ENCODE measurements around the gene SMAP1. TPM values are rescaled to one million over a fixed set of nuclear protein-coding genes. Genes with fewer than 3 reads are reported as not detected.

Gene SMAP1
- total RNA-seq, 1 donor from 2014 or later: 17.8 TPM

DNA sequence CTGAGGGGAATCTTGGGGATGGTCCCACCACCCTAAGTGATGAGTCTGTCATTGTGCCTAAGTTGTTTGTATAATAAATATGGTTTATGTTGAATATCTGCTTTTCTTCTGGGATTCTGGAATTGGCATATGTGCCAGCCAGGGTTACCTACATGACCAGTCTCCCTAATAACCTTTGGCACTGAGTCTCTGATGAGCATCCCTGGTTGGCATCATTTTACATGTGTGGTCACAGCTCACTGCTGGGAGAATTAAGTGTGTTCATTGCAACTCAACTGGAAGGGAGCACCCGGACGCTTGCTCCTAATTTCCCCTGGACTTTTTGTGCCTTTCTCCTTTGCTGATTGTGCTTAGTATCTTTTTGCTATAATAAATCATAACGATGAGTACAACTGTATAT is 8.1 kb downstream of the SMAP1 start:
- intact Hi-C loops (cut with DNase I): no loop called here
- ATAC-seq (no peak), DNase-seq (ENCODE audit: low spot score) (no peak)

DNA sequence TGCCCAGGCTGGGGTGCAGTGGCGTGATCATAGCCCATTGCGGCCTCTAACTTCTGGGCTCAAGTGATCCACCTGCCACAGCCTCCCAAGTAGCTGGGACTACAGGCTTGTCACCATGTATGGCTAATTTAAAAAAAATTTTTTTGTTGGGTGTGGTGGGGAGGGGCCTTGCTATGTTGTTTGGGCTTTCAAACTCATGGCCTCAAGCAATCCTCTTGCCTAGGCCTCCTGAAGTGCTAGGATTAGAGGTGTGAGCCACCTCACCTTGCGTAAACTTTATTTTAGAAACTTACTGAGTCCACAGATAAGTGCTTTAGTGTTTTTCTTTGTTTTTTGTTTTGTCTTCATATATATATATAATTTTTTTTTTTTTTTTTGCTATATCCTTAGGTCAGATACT is 9.1 kb downstream of the SMAP1 start:
- DNase-seq (ENCODE audit: low spot score): no peak
- no peak for ATAC-seq
- intact Hi-C loops (cut with DNase I): no loop called here

DNA sequence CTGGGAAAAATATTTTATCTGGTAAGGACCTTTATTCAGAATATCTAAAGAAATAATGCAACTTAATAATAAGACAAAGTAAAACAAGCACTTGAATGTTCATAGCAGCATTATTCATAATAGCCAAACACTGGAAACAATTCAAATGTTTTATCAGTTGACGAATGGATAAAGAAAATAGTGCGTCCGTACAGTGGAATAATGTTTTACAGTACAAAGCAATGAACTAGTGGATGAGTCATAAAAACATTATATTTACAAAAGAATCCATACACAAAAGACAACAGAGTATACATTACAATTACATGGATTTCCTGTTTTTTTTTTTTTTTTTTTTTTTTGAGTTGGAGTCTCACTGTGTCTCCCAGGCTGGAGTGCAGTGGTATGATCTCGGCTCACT is 12.7 kb downstream of the SMAP1 start:
- ATAC-seq: no peak
- intact Hi-C loops (cut with DNase I): loop anchor here (10.0 kb wide), 1 partner anchor 136 kb away; no protein-coding TSS in a partner anchor

DNA sequence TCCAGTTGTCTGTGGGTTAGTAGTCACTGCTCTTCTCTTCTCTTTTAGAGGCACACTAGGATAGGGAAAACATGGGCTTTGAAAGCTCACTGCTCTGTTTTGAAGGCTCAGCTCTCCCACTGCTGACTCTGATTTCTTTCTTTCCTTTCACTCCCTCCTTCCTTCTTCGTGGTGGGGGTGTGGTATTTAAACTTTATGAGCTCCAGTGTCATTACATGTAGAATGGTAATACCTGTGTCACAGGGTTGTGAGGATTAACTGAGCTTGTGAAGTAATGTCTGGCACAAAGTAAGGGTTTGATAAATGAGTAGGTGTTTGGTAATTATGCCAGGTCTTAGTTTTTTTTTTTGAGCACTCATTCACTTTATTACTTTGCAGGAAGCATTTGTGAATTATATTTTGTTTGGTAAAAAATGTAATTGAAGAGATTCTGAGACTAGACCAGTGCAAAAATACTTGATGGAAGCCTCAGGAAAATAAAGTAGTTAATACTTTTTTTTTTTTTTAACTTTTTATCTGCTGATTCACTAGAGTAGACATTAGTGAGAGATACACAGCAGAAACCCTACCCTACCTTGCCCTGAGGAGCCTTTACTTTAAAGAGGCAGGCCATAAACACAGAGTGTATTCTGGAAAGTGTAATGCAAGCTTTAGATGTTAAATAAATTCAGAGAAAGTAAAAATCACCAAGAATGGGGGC is 17.3 kb downstream of the SMAP1 start:
- ATAC-seq (no peak), DNase-seq (ENCODE audit: low spot score) (no peak)
- intact Hi-C loops (cut with DNase I): loop anchor here (10.0 kb wide), 1 partner anchor 140 kb away; no protein-coding TSS in a partner anchor

More for the DNA sequence above, 12.7 kb downstream of the SMAP1 start:
- no peak for DNase-seq (ENCODE audit: low spot score)

DNA sequence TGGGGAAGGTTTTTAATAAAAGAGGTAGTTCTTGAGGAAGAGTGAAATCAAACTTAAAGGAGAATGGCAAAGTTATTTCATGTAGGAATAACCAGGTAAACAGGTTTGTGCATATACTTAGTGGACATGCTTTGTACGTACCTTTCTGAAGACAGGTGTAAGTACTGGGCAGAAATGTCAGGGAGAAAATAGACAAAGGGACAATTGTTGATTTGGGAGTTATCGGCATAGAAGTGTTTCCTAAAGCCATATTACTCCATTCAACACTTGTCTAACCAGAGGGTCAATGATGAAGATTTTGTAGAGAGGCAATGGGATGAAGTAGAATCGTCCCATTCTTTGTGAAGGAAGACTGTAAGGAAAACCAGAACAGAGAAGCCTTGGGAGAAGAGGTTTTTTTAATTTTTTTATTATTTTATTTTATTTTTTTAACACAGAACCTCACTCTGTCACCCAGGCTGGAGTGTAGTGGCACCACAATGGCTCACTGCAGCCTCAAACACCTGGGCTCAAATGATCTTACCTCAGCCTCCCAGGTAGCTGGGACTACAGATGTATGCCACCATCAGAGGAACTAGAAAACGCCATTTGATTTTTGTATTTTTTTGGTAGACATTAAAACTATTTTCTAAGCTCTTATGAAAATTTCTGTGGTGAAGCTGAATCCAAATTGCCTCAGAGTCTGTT is 18.0 kb downstream of the SMAP1 start:
- no peak for DNase-seq (ENCODE audit: low spot score)
- intact Hi-C loops (cut with DNase I): loop anchor here (10.0 kb wide), 1 partner anchor 141 kb away; no protein-coding TSS in a partner anchor

DNA sequence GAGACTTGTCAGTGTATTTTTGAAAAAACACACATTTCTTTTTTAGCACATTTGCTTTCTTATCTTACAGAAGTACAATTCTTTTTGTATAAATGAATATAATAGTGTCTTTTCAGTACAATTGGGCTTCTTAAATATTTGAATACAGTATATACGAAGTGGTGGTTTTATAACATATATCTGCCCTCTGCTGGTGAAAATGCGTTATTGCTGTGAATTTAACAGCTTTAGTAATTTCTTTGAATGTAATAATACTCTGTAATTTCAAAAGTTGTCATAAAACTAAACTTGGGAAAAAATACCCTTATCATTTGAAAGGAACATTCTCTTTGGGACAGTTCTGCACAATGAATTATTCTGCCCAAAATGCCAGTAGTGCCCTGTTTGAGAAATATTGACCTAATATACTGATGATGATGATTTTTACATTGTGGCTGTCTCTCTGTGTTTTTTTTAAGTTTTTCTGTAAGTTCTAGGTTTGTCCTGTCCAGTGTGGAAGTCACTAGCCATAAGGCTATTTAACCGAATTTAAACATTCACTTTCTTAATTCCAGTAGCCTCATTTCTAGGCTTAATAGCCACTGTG is 19.0 kb downstream of the SMAP1 start:
- DNase-seq (ENCODE audit: low spot score) (no peak), ATAC-seq (peak; percentile 53)
- intact Hi-C loops (cut with DNase I): loop anchor here (10.0 kb wide), 1 partner anchor 142 kb away; no protein-coding TSS in a partner anchor

More for the DNA sequence above, 18.0 kb downstream of the SMAP1 start:
- no peak for ATAC-seq

DNA sequence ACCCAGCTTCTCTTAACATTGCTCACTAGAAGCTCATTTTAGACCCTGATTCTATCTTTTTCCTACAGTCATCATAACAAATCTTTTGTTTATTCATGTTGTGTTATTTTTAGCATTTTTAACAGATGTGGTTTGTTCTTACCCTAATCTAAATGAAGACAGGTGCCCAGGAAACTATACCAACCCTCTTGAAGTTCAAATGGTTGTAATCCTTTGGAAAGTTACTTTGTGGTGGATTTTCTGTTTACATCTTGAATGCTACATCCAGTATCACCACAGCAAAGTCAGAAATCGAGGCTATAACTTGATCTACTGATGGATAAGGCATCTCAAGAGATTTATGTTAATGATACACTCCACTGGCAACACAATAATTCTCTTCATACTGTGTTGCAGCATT is 26.2 kb downstream of the SMAP1 start:
- ATAC-seq (no peak), DNase-seq (ENCODE audit: low spot score) (no peak)
- intact Hi-C loops (cut with DNase I): no loop called here

DNA sequence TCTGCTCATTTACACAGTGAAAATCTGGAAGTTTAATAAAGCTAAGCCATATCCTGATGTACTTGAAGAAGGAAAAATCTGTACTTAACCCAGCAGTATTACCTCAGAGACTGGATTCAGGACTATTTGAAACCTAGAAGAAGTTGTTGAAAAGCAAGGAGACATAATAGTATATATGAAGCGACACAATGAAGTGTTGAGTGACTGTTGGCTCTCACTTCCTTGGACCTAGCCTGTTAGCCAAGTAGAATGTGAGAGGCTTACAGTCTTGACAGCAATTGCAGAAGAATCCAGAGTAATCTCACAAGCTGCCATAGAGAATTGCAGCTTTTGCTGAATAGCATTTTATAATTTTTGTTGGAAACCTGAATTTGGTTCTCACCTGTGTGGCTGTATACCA is 26.7 kb downstream of the SMAP1 start:
- DNase-seq (ENCODE audit: low spot score) (no peak), ATAC-seq (no peak)
- intact Hi-C loops (cut with DNase I): no loop called here

DNA sequence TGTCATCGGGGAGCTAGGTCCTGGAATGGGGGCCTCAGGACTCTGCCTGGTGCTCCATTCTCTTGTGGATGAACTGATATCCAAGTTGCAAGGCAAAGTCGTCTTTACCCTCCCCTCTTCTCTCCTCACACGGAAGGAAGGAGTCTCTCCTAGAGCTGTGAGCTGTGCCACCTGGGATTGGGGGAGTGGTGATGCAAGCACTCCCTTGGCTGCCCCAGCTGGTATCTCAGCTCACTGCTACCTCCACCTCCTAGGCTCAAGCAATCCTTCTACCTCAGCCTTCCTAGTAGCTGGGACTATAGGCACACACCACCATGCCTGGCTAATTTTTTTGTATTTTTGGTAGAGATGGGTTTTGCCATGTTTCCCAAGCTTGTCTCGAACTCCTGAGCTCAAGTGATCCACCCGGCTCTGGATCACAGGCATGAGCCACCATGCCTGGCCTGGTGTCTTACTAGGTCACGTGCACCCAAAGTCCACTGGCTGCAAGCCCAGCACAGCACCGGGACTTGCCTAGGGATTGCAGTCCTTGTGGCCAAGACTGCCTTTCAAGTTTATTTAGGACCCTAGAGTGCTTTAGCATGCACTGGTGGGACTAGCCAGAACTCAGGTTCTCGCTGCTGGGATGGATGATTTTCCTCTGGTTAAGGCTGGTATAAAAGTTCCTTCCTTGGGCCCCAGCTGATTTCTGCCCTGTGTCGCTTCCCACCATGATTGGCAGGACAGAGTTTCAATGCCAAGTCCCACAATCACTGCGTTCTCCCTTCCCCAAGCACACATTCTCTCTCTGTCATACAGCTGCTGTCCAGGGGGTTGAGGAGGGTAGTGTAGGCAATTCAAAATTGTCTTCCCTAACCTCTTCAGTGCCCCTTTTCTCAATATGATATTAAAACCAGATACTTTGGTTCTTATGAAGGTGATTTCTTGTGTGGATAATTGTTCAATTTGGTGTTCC is 33.5 kb downstream of the SMAP1 start:
- intact Hi-C loops (cut with DNase I): loop anchor here (10.0 kb wide), 1 partner anchor 996 kb away; no protein-coding TSS in a partner anchor
- ATAC-seq (peak; percentile 17), DNase-seq (ENCODE audit: low spot score) (no peak)

DNA sequence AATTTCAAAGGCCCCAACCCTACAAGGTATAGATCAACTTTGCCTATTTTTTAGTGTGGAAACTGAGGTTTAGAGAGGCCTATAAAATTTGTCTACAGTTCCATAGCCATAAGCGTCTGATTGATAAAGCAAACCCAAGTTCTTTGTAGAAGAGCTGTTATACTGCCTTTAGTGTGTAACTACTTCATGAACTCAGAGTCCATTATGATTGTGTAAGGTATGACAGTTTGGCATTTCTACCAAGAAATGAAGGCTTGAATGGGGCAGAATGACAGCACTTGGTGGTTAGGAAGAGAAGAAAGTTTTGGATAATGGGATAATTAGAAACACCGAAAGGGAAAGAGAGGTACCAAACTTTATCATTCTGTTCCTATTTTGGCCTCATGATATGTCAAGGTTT is 38.1 kb downstream of the SMAP1 start:
- intact Hi-C loops (cut with DNase I): loop anchor here (10.0 kb wide), 1 partner anchor 1001 kb away; no protein-coding TSS in a partner anchor
- ATAC-seq (no peak), DNase-seq (ENCODE audit: low spot score) (no peak)

DNA sequence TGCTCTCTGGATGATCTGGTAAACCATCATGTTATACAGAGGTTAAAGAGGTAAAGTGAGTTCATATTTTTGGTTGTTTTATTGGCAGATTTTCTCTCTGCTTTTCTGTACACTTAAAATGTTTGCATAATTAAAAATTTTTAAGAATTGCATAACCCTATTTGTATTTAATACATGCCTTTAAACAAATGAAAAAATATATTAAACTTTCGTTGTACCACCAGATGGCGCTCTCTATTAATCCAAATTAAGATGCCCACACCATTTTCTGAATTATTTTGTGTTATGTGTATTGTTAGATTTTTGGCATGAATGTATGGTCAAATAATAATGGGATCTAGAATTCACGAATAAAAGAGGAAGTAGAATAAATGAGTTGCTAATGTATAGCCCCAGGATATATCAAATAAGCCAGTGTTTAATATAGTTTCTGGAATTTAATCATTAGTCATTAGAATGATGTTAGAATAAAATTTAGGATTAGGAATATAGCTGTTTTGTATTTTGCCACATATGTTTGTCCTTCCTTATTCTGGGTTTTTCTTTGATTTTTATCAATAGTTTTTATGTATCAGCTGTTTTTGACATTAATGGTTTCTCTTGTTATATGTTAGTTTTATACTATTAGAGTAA is 38.9 kb downstream of the SMAP1 start:
- intact Hi-C loops (cut with DNase I): loop anchor here (10.0 kb wide), 1 partner anchor 1002 kb away; no protein-coding TSS in a partner anchor
- ATAC-seq: no peak
- DNase-seq (ENCODE audit: low spot score): no peak

DNA sequence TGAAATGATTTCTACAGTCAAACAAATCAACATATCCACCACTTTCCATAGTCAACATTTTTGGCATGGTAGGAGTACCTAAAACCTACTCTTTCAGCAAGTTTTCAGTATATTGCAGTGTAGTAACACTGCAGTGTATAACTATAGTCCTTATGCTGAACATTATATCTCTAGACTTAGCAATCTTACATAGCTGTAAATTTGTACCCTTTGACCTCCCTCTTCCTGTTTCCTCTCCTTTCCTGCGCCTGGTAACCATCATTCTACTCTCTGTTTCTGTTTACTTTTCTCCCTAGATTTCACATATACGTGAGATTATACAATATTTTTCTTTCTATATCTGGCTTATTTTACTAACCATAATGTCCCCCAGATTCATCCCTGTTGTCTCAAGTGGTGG is 40.2 kb downstream of the SMAP1 start:
- ATAC-seq: no peak
- intact Hi-C loops (cut with DNase I): loop anchor here (10.0 kb wide), 1 partner anchor 1003 kb away; no protein-coding TSS in a partner anchor

DNA sequence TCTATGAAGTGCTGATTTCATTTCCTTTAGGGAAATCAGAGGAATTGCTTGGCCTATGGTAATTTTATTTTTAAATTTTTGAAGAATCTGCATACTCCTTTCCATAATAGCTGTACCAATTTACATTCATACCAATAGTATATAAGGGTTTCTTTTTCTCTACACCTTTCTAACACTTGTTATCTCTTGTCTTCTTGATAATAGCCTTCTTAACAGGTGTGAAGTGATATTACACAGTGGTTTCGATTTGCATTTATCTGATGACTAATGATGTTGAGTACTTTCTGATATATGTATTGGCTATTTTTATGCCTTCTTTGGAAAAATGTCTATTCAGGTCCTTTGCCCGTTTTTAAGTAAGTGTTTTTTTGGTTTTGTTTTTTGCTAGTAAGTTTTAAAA is 40.8 kb downstream of the SMAP1 start:
- ATAC-seq: no peak
- DNase-seq (ENCODE audit: low spot score): no peak
- intact Hi-C loops (cut with DNase I): loop anchor here (10.0 kb wide), 1 partner anchor 1004 kb away; no protein-coding TSS in a partner anchor

More for the DNA sequence above, 40.2 kb downstream of the SMAP1 start:
- DNase-seq (ENCODE audit: low spot score): no peak

DNA sequence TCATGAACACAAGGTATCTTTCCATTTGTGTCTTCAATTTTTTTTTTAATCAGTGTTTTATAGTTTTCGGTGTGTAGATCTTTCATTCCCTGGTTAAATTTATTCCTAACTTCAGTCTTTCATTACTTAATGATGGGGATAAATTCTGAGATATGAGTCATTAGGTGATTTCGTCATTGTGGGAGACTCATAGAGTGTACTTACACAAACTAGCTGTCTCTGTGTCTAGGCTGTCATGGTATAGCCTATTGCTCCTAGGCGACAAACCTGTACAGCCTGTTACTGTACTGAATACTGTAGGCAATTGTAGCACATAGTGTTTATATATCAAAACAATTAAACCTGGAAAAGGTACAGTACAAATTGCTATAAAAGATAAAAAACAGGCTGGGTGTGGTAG is 42.1 kb downstream of the SMAP1 start:
- ATAC-seq: no peak
- intact Hi-C loops (cut with DNase I): loop anchor here (5.0 to 10.0 kb wide), 2 partner anchors 172 to 1005 kb away; no protein-coding TSS in a partner anchor
- DNase-seq (ENCODE audit: low spot score): no peak

DNA sequence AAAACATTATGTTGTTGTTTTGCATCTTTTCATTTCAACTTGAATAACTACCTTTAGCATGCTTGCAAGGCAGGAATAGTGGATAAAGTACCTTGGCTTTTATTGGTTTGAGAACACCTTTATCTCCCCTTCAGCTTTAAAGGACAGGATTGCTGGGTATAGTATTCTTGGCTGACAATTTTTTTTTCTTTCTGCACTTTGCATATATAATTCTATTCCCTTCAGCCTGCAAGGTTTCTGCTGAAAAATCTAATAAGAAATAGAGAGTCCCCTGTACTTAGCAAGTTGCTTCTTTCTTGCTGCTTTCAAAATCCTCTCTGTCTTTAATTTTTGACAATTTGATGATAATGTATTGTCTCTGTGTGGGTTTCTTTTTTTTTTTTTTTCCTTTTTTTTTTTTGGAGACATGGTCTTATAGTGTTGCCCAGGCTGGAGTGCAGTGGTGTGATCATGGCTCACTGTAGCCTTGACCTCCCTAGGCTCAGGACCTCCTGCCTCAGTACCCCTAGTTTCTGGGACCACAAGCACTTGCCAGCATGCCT is 47.1 kb downstream of the SMAP1 start:
- ATAC-seq (no peak), DNase-seq (ENCODE audit: low spot score) (no peak)
- intact Hi-C loops (cut with DNase I): loop anchor here (5.0 kb wide), 1 partner anchor 168 kb away; no protein-coding TSS in a partner anchor

DNA sequence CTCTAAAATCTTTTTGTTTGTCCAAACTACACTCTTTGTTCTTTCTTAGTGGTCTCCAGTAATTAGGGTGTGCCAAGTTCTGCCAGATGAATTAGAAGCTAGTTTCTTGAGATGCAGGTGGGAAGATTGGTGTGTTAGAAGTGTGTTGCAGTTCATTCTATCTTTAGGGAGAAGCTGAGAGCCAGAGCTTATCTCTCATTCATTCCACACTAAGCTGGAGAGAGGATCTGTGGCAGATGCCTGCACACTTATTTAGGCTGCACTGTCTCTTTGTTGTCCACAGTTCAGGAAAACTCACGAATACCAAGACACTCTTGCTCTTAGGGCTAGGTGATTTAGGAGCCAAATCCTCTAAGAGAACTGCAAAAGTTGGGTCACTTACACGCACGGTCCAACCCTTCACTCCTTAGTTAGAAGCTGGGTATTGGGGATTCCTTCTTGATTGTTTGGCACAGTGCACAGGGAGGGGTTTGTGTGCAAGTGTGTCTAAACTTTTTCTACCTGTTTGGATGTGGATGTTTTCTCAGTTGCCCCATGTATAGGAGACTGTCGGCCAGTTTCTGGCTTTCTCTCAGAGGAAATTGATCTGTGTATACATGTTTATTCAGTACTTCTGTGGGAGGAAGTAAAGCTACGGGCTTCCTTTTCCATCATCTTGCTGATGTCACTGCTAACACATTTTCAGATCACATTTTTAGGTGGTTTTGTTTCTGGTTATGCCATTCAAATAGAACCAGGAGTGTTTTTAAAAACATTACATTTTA is 49.5 kb downstream of the SMAP1 start:
- intact Hi-C loops (cut with DNase I): no loop called here
- no peak for ATAC-seq

DNA sequence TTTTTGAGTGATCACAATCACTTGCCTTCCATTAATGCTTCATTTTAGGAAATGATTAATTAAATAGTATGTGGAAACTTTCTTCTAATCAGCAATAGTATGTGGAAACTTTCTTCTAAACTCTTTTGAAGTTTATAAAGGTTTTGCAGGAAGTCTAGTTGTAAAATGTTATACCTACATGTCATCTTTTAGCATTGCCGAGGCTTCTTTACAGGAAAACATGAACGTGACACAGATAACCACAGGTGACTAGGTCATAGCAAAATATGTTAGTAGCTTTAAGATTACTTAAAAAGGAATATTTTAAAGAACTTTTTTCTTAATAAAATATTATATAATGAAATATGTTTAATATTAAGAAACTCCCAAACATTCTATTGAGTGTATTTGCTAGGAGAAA is 56.8 kb downstream of the SMAP1 start:
- no peak for ATAC-seq
- intact Hi-C loops (cut with DNase I): no loop called here
- no peak for DNase-seq (ENCODE audit: low spot score)

More for the DNA sequence above, 49.5 kb downstream of the SMAP1 start:
- DNase-seq (ENCODE audit: low spot score): no peak
